GM18519 (cell line): ENCODE measurements around the gene DNAJC2.

Experiments
- ATAC-seq: cut with Tn5 transposase; IDR thresholded peaks from one replicate; pipeline ENCODE4 v1.9.1; 2021; ENCODE audit warnings: mild to moderate bottlenecking, moderate library complexity; ENCODE audit not compliant: unreplicated experiment, low FRiP score

The DNAJC2 gene, protein sequence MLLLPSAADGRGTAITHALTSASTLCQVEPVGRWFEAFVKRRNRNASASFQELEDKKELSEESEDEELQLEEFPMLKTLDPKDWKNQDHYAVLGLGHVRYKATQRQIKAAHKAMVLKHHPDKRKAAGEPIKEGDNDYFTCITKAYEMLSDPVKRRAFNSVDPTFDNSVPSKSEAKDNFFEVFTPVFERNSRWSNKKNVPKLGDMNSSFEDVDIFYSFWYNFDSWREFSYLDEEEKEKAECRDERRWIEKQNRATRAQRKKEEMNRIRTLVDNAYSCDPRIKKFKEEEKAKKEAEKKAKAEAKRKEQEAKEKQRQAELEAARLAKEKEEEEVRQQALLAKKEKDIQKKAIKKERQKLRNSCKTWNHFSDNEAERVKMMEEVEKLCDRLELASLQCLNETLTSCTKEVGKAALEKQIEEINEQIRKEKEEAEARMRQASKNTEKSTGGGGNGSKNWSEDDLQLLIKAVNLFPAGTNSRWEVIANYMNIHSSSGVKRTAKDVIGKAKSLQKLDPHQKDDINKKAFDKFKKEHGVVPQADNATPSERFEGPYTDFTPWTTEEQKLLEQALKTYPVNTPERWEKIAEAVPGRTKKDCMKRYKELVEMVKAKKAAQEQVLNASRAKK

GRCh38 chr7:103344453-103345149 lies at the start of gene DNAJC2:
Gene DNAJC2 (minus strand): TSS chr7:103344767. CDS start chr7:103344622, 145 bp downstream.
- ATAC-seq, result peak; percentile 62

GRCh38 chr7:103391976-103392375 lies 47.4 kb upstream of the DNAJC2 start:
- no peak for ATAC-seq

- no peak for ATAC-seq
Measured at GRCh38 chr7:103391150-103391549, 46.6 kb upstream of the DNAJC2 start.

DNA sequence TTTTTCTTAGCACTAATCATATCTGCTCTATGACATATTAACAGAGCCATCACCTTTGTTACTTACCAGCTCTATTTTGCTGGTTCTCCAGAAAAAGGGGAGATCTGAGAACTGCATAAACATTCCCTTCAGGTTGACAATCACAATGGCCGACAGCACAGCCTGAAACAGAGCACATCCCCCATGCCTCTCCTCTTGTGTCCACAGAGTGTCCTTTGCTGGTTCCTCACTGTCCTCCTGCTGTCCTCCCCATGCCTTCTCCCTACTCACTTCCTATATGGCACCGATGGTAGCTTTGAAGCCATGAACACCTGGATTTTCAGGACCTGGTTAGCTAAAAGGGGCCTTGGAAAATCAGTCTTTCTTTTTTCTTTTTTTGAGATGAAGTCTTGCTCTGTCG lies 44.7 kb upstream of the DNAJC2 start:
- ATAC-seq, result no peak

DNA sequence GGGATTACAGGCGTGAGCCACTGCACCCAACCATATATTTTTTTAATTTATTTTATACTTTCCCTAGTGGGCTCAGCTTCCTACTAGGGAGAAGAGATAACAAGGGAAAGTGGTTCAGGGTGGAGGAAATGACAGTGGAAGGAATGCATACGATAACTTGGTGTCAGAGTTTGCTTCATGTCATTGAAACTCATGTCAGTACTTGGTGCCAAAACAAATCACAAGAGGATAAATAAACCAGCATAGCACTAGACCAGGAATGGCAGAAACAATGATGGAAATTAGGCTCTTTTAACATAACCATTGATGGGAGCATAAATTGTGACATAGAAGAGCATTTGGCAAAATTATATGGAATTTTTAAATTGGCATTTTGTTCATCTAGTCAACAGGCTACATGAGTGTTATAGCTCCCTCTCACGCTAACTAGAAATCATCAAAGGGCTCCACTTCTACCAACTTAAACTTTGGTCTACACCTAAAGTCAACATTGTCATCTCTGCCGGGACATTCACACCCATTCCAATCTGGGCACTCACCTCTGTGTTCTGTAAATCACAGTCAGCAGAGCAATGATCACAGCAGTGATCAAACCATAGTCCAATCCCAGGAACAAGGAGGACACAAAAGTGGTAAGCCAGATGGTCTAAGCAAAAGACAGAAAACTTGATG lies 44.0 kb upstream of the DNAJC2 start:
- no peak for ATAC-seq

DNA sequence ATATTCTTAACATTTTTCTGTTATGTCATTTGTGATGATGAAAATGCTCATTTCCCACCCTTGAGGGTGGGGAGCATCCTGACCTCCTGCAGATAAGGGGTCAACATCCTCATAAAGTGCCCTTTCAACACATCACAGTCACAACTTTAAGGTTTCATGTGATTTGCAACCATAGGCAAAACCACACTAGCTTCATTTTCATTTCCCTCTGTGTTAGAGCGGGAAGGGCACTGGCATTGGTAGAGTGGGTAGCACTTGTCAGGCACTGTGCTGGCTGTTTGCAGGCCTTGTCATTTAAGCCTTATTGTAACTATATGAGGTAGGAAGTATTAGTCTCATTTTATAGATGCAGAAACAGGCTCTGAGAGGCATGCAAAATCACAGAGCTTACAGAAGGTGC lies 42.7 kb upstream of the DNAJC2 start:
- ATAC-seq, result no peak

- ATAC-seq, result no peak
Measured at GRCh38 chr7:103382032-103382402, 37.5 kb upstream of the DNAJC2 start.

DNA sequence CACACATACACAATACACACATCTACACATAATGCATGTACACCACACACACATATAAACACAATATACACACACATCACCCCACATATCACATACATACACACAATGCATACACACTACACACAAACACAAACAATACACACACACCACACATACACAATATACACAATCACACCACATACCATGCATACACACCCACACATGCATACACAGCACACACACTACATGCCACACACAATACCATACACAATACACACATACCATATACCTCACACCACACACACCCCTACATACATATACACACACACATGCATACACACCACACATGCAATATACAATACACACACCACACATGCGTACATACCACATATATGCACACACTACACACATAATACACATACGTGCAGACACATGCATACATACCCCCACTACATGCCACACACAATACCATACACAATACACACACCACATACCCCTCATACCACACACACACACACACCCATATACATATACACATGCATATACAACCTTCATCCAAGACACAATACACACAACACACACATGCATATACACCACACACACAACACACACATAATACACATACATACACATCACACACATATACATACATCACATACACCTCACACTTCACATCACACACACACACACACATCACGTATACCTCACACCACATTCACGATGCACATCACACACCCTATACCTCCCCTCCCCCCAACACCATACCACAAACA lies 36.9 kb upstream of the DNAJC2 start:
- ATAC-seq, result no peak

DNA sequence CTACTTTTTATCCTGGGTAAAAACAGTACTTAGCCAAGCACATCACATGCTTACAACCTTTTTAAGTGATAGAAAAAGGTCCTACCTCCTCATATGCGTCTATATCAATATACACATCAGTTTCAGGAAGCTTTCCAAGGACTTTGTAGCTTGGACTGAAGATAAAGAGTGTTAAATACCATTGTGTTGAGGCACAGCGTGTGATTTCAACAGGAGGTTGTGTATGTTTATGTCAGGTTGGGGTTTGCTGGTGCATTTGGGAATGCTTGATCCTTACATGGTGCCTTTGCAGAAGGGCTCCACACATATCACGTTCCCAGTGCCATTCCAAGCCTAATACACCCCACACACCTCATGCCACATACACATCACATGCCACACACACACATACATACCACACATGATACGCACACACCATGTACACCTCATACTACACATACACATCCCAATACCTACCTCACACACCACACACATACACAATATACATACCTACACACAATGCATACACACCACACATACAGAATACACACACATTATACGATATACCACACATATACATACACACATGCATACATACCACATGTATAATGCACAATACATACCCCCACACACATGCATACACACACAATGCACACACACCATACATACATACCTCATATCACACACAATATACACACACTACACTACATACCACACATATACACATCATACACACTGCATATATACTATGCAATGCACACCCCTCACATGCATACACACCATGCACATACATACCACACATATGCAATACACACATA lies 36.0 kb upstream of the DNAJC2 start:
- no peak for ATAC-seq

- no peak for ATAC-seq
Measured at GRCh38 chr7:103379270-103379975, 34.9 kb upstream of the DNAJC2 start.

- no peak for ATAC-seq
Measured at GRCh38 chr7:103373866-103374643, 29.5 kb upstream of the DNAJC2 start.

DNA sequence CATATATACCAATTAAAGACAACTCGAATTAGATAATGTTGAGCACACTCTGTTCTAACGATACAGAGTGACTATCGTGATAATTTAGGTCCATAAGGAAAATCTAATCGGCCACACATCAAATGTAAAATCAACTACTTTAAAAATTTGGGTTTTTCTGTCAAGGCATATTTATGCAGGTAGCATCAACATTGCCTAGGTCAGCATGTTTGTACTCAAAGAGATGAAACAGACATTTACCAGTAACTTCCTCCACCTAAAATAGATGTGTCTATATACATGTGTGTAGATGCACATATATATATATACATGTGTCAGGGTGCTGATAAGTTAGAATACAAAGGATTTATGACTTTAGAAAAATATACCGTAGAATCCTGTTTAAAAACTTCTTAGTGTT lies 24.9 kb upstream of the DNAJC2 start:
- ATAC-seq, result no peak

DNA sequence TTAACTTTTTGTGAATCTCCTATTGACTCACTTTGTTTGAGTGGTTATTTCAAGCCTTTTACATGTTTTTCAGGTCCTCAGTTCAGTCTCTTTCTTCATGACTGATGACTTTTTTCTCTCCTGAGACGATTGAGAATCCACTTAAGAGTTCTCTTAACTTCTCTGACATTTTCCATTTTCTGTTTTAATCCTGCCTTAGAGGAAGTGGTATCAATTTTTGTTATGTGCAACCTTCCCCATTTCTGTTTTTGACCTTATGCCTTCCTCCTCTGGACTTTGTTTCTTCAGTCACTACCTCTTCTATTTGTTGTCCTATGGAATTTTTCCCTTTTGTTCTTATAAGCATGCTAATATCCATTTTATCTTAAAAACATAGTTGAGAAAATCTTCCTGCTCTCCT lies 5.2 kb upstream of the DNAJC2 start:
- no peak for ATAC-seq

DNA sequence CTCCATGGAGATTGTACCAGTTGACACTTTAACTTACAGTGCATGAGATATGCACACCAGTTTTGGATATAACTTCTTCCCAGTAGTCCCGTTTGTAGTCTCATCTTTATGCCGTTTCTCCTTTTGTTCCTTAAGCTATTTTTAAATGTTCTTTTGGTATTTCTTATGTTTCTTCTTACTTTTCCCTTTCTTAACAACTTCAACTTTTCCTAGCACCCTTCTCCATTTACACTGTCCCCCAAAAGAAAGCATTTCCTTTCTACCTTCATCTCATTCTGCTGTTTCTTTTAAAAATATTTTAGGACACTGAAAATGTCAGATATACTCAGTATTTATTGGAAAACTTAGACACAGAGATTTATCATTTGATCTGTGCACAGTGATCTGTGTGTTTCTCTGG lies 4.4 kb upstream of the DNAJC2 start:
- ATAC-seq, result no peak

DNA sequence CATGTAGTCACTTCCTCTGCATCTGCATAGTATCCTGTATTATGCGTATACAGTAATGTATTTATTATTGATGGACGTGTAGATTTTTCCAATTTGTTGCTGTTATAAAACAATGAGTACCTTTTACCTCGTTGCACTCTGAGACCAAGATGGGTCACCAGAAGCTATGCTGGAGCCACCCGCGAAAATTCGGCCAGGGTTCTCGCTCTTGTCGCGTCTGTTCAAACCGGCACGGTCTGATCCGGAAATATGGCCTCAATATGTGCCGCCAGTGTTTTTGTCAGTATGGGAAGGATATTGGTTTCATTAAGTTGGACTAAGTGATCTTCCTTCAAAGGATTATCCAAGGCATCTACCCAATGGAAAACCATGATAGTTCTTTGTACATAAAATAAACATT lies 3.9 kb upstream of the DNAJC2 start:
- no peak for ATAC-seq

DNA sequence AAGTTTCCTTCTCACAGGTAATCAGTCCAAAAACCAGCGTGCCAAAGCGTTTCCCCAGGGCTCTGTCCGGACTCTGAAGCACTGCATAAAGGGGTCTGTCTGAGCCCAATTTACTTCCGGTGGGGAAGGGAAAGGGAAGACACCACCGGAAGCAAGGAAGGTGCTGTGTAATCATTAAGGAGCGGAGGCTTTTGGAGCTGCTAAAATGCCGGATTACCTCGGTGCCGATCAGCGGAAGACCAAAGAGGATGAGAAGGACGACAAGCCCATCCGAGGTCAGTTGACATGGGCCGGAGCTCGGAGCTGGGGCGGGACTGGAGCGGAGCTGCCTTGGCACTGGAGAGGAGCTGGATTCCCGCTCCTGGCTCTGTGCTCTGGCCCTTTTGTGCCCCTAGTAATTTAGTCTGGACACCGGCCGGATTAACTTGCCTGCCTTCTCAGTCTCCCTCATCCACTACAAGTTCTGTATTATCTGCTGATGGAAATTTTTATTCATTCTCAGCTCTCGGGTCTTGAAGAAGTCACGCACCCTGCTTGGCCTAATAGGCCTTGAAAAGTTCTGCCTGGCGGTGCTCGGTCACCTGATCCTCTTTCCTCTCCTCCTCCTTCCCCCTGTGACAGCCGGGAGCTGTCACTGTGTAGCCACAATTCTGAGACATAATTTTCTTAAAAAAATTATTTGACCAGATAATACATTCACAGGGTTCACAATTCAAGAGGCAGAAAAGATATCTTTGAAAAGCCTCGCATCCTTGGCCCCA lies 3.1 kb upstream of the DNAJC2 start, which contains the start of gene PSMC2:
TSS of gene PSMC2 (plus strand) at position 137 of the 761 bp plus-strand sequence. CDS start at position 206, 69 bp downstream.
- ATAC-seq, result peak; percentile 60

GRCh38 chr7:103346396-103346795 lies 1.8 kb upstream of the DNAJC2 start:
- no peak for ATAC-seq
